ENCODE results near the gene KRTAP10-11.

KRTAP10-11 gene

GRCh38 chr21:44664691-44665090 lies 18.5 kb downstream of the KRTAP10-11 start:
- no peak overlapping the region for H3K9ac ChIP-seq
- no peak overlapping the region for H3K4me2 ChIP-seq
- no peak overlapping the region for H3K4me3 ChIP-seq
- H3K4me1 ChIP-seq, result peaks cover 0 to under 1% (median 0%) of the 10 kb centered on the region in 10 experiments; a peak in 3 of 20 replicates
- H3K27ac ChIP-seq, result no peak overlapping the region
- no peaks in the 10 kb centered on the region for H3K36me3 ChIP-seq
- TF ChIP-seq Cebpa-rat (IDR thresholded peaks at IDR 0.05), result no peak
- H4K20me1 ChIP-seq, result no peaks in the 10 kb centered on the region
- peaks cover 18 to 46% (median 29%) of the 10 kb centered on the region in 11 experiments for H3K9me3 ChIP-seq (replicated peaks in 1 of 11)
- H3K27me3 ChIP-seq, result no peaks in the 10 kb centered on the region

GRCh38 chr21:44666401-44667320 lies 20.4 kb downstream of the KRTAP10-11 start, which contains the start of gene KRTAP12-2:
KRTAP12-2 (minus strand) TSS chr21:44666927; CDS start chr21:44666886, 41 bp downstream.
- H3K9me3 ChIP-seq (replicated peaks in 1 of 11), result peaks cover 35 to 65% (median 46%) of the 10 kb centered on the region in 11 experiments
- no peaks in the 10 kb centered on the region for H4K20me1 ChIP-seq
- no peak within 1 kb of the TSS for H3K4me2 ChIP-seq
- H3K9ac ChIP-seq, result no peak within 1 kb of the TSS
- H3K36me3 ChIP-seq, result 0 out of 22 replicates have a peak, but pooled peaks cover 0 to 5% (median 0%) of the 10 kb centered on the region in 11 experiments
- H3K27ac ChIP-seq, result no peak within 1 kb of the TSS
- H3K4me3 ChIP-seq, result no peak within 1 kb of the TSS
- no peak for TF ChIP-seq Cebpa-rat (IDR thresholded peaks at IDR 0.05)
- no peaks in the 10 kb centered on the region for H3K4me1 ChIP-seq
- H3K27me3 ChIP-seq, result no peaks in the 10 kb centered on the region

GRCh38 chr21:44667612-44668011 lies 21.4 kb downstream of the KRTAP10-11 start:
- Histone ChIP-seq H3K4me3 (no peak overlapping the region), H3K4me1 (no peaks in the 10 kb centered on the region), H4K20me1 (no peaks in the 10 kb centered on the region), H3K27me3 (no peaks in the 10 kb centered on the region), H3K27ac (no peak overlapping the region), H3K9me3 (replicated peaks in 1 of 11) (peaks cover 43 to 71% (median 54%) of the 10 kb centered on the region in 11 experiments), H3K4me2 (no peak overlapping the region), H3K36me3 (0 out of 22 replicates have a peak, but pooled peaks cover 0 to 5% (median 0%) of the 10 kb centered on the region in 11 experiments), H3K9ac (no peak overlapping the region)
- no peak for TF ChIP-seq Cebpa-rat (IDR thresholded peaks at IDR 0.05)

GRCh38 chr21:44670642-44671432 lies 24.6 kb downstream of the KRTAP10-11 start:
- TF ChIP-seq Cebpa-rat (IDR thresholded peaks at IDR 0.05), result no peak
- Histone ChIP-seq H4K20me1 (no peaks in the 10 kb centered on the region), H3K27me3 (no peaks in the 10 kb centered on the region), H3K9ac (no peak overlapping the region), H3K4me3 (no peak overlapping the region), H3K4me2 (no peak overlapping the region), H3K27ac (no peak overlapping the region), H3K4me1 (no peaks in the 10 kb centered on the region), H3K9me3 (replicated peaks in 1 of 11) (peaks cover 54 to 76% (median 61%) of the 10 kb centered on the region in 11 experiments), H3K36me3 (0 out of 22 replicates have a peak, but pooled peaks cover 0 to 5% (median 0%) of the 10 kb centered on the region in 11 experiments)

- H3K4me1 ChIP-seq, result no peaks in the 10 kb centered on the region
- TF ChIP-seq Cebpa-rat (IDR thresholded peaks at IDR 0.05), result no peak
- no peak overlapping the region for H3K4me3 ChIP-seq
- H3K9ac ChIP-seq, result no peak overlapping the region
- 0 out of 22 replicates have a peak, but pooled peaks cover 0 to 5% (median 0%) of the 10 kb centered on the region in 11 experiments for H3K36me3 ChIP-seq
- peaks cover 54 to 80% (median 63%) of the 10 kb centered on the region in 11 experiments for H3K9me3 ChIP-seq (replicated peaks in 1 of 11)
- H3K27ac ChIP-seq, result no peak overlapping the region
- no peaks in the 10 kb centered on the region for H3K27me3 ChIP-seq
- H4K20me1 ChIP-seq, result no peaks in the 10 kb centered on the region
- H3K4me2 ChIP-seq, result no peak overlapping the region
These were observed 25.7 kb downstream of the KRTAP10-11 start for GRCh38 chr21:44671911-44672310.

- TF ChIP-seq Cebpa-rat (IDR thresholded peaks at IDR 0.05), result no peak
- Histone ChIP-seq H3K4me2 (no peak overlapping the region), H3K4me1 (no peaks in the 10 kb centered on the region), H3K4me3 (no peak overlapping the region), H3K36me3 (no peaks in the 10 kb centered on the region), H3K9me3 (replicated peaks in 1 of 11) (peaks cover 10 to 32% (median 17%) of the 10 kb centered on the region in 11 experiments), H3K27me3 (no peaks in the 10 kb centered on the region), H3K9ac (no peak overlapping the region), H4K20me1 (no peaks in the 10 kb centered on the region), H3K27ac (no peak overlapping the region)
These were observed 31.7 kb downstream of the KRTAP10-11 start for GRCh38 chr21:44677881-44678280.

GRCh38 chr21:44681152-44681551 lies 34.9 kb downstream of the KRTAP10-11 start:
- TF ChIP-seq Cebpa-rat (IDR thresholded peaks at IDR 0.05), result no peak
- no peaks in the 10 kb centered on the region for H3K36me3 ChIP-seq
- no peak overlapping the region for H3K9ac ChIP-seq
- no peak overlapping the region for H3K27ac ChIP-seq
- no peaks in the 10 kb centered on the region for H3K27me3 ChIP-seq
- no peak overlapping the region for H3K4me2 ChIP-seq
- H3K9me3 ChIP-seq (replicated peaks in 1 of 11), result peaks cover 0 to 4% (median under 1%) of the 10 kb centered on the region in 11 experiments; a peak in 3 of 22 replicates
- peaks cover 0 to 4% (median 0%) of the 10 kb centered on the region in 10 experiments; a peak in 3 of 20 replicates for H3K4me1 ChIP-seq
- no peak overlapping the region for H3K4me3 ChIP-seq
- no peaks in the 10 kb centered on the region for H4K20me1 ChIP-seq

GRCh38 chr21:44681861-44682579 lies 35.8 kb downstream of the KRTAP10-11 start, which contains the start of gene KRTAP12-1:
KRTAP12-1 (minus strand) TSS chr21:44682163; CDS start chr21:44682123, 40 bp downstream.
- peaks cover 0 to 9% (median 0%) of the 10 kb centered on the region in 10 experiments; a peak in 3 of 20 replicates for H3K4me1 ChIP-seq
- no peak within 1 kb of the TSS for H3K27ac ChIP-seq
- H3K9me3 ChIP-seq (replicated peaks in 1 of 11), result peaks cover 0 to 4% (median 0%) of the 10 kb centered on the region in 11 experiments; a peak in 1 of 22 replicates
- no peaks in the 10 kb centered on the region for H3K36me3 ChIP-seq
- H3K4me2 ChIP-seq, result no peak within 1 kb of the TSS
- no peak within 1 kb of the TSS for H3K4me3 ChIP-seq
- H4K20me1 ChIP-seq, result no peaks in the 10 kb centered on the region
- H3K27me3 ChIP-seq, result no peaks in the 10 kb centered on the region; a peak in 1 of 22 replicates
- no peak for TF ChIP-seq Cebpa-rat (IDR thresholded peaks at IDR 0.05)
- no peak within 1 kb of the TSS for H3K9ac ChIP-seq

All from BLaER1 treated with 17β-estradiol and CSF1 and Interleukin-3, amounts not matched to agents 10 nM and 100 nM (cell line).